HG03520 (cell line): Measurements from ENCODE around the gene EPHA4.

Experiments used
- ATAC-seq: cut with Tn5 transposase; IDR thresholded peaks from one replicate; pipeline ENCODE4 v1.9.1; 2021; ENCODE audit warnings: mild to moderate bottlenecking, moderate library complexity; ENCODE audit not compliant: unreplicated experiment

EPHA4 gene

GRCh38 chr2:221572219-221572820, at the start of gene EPHA4:
EPHA4 (minus strand) TSS chr2:221572304; CDS start chr2:221572248, 56 bp downstream.
- peak; percentile 96 for ATAC-seq

DNA sequence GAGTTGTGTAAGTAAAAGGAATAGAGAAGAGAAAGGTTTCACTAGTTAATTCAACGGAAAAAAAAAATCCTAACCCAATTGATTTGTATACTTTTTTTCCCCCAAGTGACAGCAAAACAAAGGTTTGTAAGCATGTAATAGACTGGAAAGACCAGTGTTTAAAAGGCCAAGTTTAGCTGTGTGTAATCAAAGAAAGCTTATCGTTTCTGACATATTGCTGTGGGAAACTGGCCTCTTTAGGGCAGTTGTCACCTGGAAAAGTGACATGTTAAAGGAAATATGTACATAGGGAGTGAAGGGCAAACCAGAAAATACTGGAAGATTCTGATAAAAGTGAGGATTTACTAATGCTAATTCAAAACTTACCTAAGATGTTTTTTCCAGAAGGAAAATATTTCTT, 45.9 kb upstream of the EPHA4 start:
- no peak for ATAC-seq

DNA sequence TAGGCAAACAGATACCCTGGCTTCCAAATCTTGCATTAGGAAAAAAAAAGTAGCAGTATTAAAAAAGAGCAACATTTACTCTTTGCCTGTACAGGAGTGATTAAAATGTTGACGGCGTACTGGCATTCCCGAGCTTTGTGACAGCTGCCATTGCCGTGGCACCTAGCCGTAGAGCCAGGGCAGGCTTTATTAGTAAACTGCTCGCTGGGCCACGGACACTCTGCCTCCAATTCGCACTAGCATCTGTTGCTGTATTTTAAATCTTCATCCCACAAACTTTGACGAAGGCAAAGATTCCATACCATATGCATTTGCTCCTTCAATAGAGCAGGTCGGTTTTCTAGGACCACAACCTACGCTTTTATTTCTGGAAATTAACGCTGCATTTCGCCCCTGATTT, 44.5 kb upstream of the EPHA4 start:
- ATAC-seq, result no peak

GRCh38 chr2:221614274-221614673, 42.2 kb upstream of the EPHA4 start:
- ATAC-seq, result no peak

GRCh38 chr2:221612800-221613199, 40.7 kb upstream of the EPHA4 start:
- ATAC-seq, result no peak

GRCh38 chr2:221612161-221612560, 40.1 kb upstream of the EPHA4 start:
- no peak for ATAC-seq

DNA sequence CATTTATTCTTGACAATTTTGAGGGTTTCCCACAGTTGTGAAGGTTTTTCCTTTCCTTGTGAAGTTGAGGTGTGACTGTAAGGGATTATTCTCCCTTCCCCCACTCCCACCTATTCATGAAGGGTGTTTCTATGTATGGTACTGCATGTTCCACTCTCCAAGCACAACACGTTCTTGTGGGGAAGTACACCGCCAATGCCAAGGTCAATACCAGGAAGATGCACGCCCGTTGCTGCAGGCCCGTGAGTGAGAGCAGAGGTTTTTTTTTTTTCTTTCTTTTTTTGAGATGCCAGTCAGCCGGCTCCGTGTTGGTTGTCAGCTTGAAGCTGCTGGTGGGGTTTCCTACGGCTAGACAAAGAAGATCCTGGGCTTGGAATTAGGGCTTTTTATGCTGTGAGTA, 38.6 kb upstream of the EPHA4 start:
- ATAC-seq, result no peak

DNA sequence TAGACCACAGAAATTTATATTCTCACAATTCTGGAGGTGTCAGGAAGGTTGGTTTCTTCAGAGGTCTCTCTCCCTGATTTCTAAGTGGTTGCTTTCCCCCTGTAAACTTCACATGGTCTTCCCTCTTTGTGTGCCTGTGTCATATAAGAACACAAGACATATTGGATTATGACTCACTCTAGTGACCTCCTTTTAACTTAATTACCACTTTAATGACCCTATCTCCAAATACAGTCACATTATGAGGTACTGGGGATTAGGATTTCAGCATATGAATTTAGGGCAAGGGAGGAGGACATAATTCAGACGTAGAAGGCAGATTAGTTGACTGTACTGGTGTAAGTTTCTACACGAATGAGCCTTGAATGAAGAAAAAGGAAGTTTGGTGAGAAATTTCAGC, 38.2 kb upstream of the EPHA4 start:
- no peak for ATAC-seq

DNA sequence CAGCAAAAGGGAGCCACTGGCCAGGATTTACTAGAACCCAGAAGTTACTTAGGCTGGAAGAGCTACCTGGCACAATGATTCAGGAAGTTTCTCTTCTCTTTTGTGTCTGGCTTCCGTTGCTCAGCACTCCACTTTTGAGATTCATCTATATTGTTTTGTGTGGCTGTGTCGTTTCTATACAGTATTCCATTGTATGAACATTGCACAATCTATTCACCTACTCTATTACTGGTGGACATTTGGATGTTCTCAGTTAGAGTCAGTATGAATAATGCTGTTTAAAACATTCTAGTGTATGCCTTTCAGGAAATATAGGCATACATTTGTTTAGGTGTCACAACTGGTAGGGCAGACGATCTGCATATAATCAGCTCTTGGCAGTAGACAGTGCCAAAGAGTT, 36.3 kb upstream of the EPHA4 start:
- no peak for ATAC-seq

DNA sequence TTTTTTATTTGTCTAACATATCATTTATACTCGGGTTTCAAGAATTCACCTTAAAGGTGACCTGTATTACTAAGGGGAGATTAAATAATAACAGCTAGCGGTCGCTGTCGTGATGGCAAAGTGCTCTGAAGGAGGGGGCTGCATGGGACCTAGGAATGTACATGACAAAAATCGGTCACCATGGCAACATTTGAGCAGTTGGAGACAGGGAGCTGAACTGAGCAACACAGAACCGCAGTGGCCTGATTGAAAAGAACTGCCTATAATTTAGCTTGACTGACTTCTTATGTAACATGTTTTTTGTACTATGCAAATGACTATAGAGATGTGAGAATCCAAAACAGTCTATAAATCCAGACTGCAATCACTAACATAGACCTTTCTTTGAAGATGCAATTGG, 34.3 kb upstream of the EPHA4 start:
- ATAC-seq, result no peak

DNA sequence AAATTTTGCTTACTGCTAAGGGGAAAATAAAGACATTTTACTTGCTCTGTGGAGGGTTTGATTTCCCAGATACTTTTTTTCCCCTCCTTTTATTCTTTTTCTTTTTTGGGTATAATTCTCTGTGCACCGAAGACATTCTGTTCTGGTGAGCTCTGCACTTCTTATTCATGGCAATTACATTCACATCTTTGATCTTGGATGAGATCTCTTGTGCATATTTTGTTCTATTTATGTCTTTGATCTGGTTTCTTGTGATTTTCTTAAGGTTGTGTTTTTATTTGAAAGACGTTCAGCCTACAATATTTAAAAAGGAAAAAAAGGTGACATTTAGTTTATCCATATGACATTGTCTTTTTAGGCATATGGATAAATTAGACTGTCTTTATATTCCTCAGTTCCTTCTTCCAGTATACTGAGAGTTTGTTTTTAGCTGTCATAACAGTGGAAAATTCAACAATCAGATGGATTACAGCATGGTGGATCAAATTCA, 33.7 kb upstream of the EPHA4 start:
- no peak for ATAC-seq

DNA sequence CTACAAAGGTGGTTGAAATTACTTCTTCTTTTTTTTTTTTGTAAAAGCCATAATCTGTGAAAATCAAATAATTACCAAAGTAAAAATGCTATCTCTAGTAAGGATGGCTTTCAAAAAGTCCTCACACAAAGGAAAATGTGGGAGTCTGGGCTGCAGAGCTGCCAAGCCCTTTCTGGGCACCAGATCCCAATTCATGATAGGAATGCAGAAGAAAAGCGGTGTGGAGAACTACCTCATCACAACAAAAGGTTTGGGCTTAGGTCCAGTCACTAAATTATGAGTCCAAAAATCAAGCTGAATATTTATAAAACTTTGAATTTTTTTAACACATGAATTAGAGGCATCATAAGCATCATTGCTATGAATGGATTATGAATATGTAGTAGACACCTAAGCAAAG, 30.8 kb upstream of the EPHA4 start:
- no peak for ATAC-seq

DNA sequence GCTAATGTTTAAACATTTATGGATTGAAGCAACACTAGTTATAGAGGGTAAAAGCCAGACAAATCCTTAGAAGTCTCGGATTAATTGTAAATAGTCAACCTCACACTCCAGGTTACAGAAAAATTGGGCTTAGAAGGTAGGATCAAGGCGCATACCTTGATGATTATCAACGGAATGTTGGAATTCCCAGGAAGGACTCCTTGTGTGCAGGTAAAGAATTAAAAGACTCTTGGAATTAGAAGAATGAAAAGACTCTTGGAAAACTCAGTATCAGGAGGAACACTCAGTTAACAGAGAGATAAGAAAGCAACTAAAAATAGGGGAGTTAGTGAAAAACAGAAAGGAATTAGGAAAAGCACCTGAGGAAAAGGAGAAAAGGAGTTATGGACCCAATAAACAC, 29.3 kb upstream of the EPHA4 start:
- no peak for ATAC-seq

DNA sequence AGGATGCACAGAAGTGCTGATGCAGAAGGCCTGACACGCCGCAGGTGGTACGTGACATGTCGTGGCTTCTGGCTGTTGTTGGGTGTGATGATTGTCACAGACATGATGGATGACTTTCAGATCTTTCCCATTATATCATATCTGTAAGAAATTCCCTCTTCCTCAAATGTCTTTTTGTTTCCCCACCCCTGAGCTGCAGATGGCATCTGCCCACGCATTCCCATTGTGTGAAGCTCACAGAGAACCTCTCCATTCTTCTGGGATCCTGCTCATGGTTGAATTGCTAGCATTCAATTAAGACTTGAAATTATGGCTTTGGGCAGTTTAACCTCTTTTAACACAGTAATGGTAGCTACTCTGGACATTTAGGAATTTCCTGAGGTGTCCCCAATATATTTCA, 28.3 kb upstream of the EPHA4 start:
- no peak for ATAC-seq

GRCh38 chr2:221596192-221596591, 24.1 kb upstream of the EPHA4 start:
- ATAC-seq, result no peak

- ATAC-seq, result no peak
These were observed 18.8 kb upstream of the EPHA4 start for GRCh38 chr2:221590861-221591365.

DNA sequence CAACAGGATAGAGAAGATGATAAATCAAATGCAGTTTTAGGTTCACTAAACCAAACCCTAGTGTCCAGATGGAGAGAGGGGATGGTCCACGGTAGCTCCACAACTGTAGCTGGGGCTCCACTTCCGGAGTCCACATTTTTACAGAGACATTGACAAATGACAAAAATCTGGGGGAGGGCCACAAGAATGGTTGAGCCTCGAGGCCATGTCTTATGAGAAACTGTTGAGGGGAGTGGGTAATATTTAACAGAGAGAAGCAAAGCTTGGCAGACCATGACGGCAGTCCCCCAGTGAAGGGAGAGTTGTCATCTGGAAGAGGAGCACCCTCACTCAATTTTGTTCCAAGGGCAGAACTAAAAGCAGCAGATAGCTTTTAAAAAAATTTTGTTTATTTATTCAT, 17.6 kb upstream of the EPHA4 start:
- ATAC-seq, result no peak

GRCh38 chr2:221588306-221588985, 16.3 kb upstream of the EPHA4 start:
- ATAC-seq, result no peak

- ATAC-seq, result no peak
These were observed 9.9 kb upstream of the EPHA4 start for GRCh38 chr2:221581986-221582385.

- no peak for ATAC-seq
These were observed 2.1 kb upstream of the EPHA4 start for GRCh38 chr2:221574231-221574570.

DNA sequence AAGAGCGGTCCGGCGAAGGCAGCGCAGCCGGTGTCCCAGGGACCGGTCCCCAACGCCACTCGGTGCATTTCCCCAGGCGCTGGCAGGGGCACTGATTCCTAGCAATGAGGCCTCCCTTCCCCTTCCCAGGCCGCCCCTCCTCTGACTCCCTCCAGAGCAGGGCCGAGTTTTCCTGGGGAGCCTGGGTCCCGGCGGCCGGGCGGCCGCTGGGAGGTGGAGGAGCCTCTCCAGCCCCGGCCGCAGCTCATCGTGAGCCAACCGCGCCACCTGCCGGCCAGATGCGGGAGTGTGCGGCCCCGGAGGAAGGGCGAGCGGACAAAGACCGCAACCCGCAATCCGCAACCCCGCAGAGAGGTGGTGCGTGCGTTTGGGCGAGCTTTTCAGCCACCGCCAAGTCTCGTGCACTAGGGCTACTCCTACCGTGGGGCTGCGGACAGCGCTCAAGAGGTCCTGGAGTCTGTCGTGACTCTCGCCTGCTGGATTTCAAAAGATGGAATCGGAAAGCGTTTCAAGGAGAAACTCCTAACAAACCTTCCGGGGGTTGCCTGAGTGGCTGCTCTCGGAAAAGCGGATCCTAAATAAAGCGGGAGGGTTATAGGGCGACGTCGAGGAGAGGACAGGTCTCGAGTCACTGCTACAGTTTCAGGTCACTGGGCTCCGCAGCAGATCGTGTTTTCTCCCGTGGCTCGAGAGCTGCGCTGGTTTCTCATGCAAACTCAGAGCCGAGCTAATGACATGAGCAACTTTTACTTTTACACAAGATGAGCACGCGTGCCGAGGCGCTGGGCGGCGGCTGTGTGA, 1.5 kb upstream of the EPHA4 start:
- ATAC-seq, result peak; percentile 38
